ENCODE data around the gene RTKN. TPM values are rescaled to one million over a fixed set of nuclear protein-coding genes. Genes with fewer than 3 reads are reported as not detected.

Gene RTKN
- total RNA-seq, 1 donor: 14.1 TPM

- peaks cover 24% of the 10 kb centered on the region for H3K36me3 ChIP-seq (ENCODE audit: insufficient read depth, low read length)
- peak; percentile 41 for TF ChIP-seq CTCF (IDR thresholded peaks at IDR 0.05; ENCODE audit: extremely low read depth, low read depth, low read length)
- H3K79me2 ChIP-seq (ENCODE audit: insufficient read depth, low read length): peaks cover 7% of the 10 kb centered on the region
- no peak overlapping the region for H3K4me3 ChIP-seq (ENCODE audit: insufficient read depth, low read length)
- H3K4me2 ChIP-seq (ENCODE audit: insufficient read depth, low read length): no peak overlapping the region
- no peak overlapping the region for H2AFZ ChIP-seq (ENCODE audit: low read length)
- no peaks in the 10 kb centered on the region for H3K9me3 ChIP-seq (ENCODE audit: low read depth, low read length)
- DNase-seq (ENCODE audit: insufficient read length, low spot score, missing footprints): peak; percentile 65
- H3K27me3 ChIP-seq (ENCODE audit: insufficient read depth, low read length): no peaks in the 10 kb centered on the region
- no peaks in the 10 kb centered on the region for H4K20me1 ChIP-seq (ENCODE audit: insufficient read depth, low read length)
- H3K4me1 ChIP-seq (ENCODE audit: insufficient read depth, low read length): peaks cover 14% of the 10 kb centered on the region
- no peak overlapping the region for H3K27ac ChIP-seq (ENCODE audit: low read depth, low read length)
Measured at GRCh38 chr2:74474899-74475298, 33.2 kb upstream of the RTKN start.

- no peak for TF ChIP-seq CTCF (IDR thresholded peaks at IDR 0.05; ENCODE audit: extremely low read depth, low read depth, low read length)
- no peak overlapping the region for H3K4me2 ChIP-seq (ENCODE audit: insufficient read depth, low read length)
- H3K4me3 ChIP-seq (ENCODE audit: insufficient read depth, low read length): no peak overlapping the region
- peaks cover 20% of the 10 kb centered on the region for H3K36me3 ChIP-seq (ENCODE audit: insufficient read depth, low read length)
- peaks cover 14% of the 10 kb centered on the region for H3K4me1 ChIP-seq (ENCODE audit: insufficient read depth, low read length)
- no peaks in the 10 kb centered on the region for H3K27me3 ChIP-seq (ENCODE audit: insufficient read depth, low read length)
- no peak for DNase-seq (ENCODE audit: insufficient read length, low spot score, missing footprints)
- no peaks in the 10 kb centered on the region for H3K9me3 ChIP-seq (ENCODE audit: low read depth, low read length)
- H3K27ac ChIP-seq (ENCODE audit: low read depth, low read length): no peak overlapping the region
- no peak overlapping the region for H2AFZ ChIP-seq (ENCODE audit: low read length)
- H3K79me2 ChIP-seq (ENCODE audit: insufficient read depth, low read length): peaks cover 3% of the 10 kb centered on the region
- H4K20me1 ChIP-seq (ENCODE audit: insufficient read depth, low read length): no peaks in the 10 kb centered on the region
Measured at GRCh38 chr2:74474481-74474880, 32.7 kb upstream of the RTKN start.

GRCh38 chr2:74472945-74473258, 31.2 kb upstream of the RTKN start:
- Histone ChIP-seq H3K27ac (ENCODE audit: low read depth, low read length) (peak overlapping the region; percentile 70), H3K4me1 (ENCODE audit: insufficient read depth, low read length) (peaks cover 14% of the 10 kb centered on the region), H3K36me3 (ENCODE audit: insufficient read depth, low read length) (peaks cover 18% of the 10 kb centered on the region), H3K79me2 (ENCODE audit: insufficient read depth, low read length) (peaks cover 3% of the 10 kb centered on the region), H3K27me3 (ENCODE audit: insufficient read depth, low read length) (no peaks in the 10 kb centered on the region), H2AFZ (ENCODE audit: low read length) (peak overlapping the region; percentile 96), H3K4me2 (ENCODE audit: insufficient read depth, low read length) (peak overlapping the region; percentile 90), H3K4me3 (ENCODE audit: insufficient read depth, low read length) (peak overlapping the region; percentile 81), H4K20me1 (ENCODE audit: insufficient read depth, low read length) (no peaks in the 10 kb centered on the region), H3K9me3 (ENCODE audit: low read depth, low read length) (no peaks in the 10 kb centered on the region)
- DNase-seq (ENCODE audit: insufficient read length, low spot score, missing footprints): no peak
- TF ChIP-seq CTCF (IDR thresholded peaks at IDR 0.05; ENCODE audit: extremely low read depth, low read depth, low read length): no peak

GRCh38 chr2:74472086-74472944, 30.6 kb upstream of the RTKN start, which contains the start of gene MRPL53:
MRPL53 (minus strand) TSS chr2:74472680; CDS start chr2:74472660, 20 bp downstream.
- Histone ChIP-seq H3K4me2 (ENCODE audit: insufficient read depth, low read length) (peak within 1 kb of the TSS; percentile 90), H2AFZ (ENCODE audit: low read length) (peak within 1 kb of the TSS; percentile 96), H3K27ac (ENCODE audit: low read depth, low read length) (peak within 1 kb of the TSS; percentile 70), H3K9me3 (ENCODE audit: low read depth, low read length) (no peaks in the 10 kb centered on the region), H3K79me2 (ENCODE audit: insufficient read depth, low read length) (peaks cover under 1% of the 10 kb centered on the region), H4K20me1 (ENCODE audit: insufficient read depth, low read length) (no peaks in the 10 kb centered on the region), H3K27me3 (ENCODE audit: insufficient read depth, low read length) (no peaks in the 10 kb centered on the region), H3K4me1 (ENCODE audit: insufficient read depth, low read length) (peaks cover 14% of the 10 kb centered on the region), H3K4me3 (ENCODE audit: insufficient read depth, low read length) (peak within 1 kb of the TSS; percentile 81), H3K36me3 (ENCODE audit: insufficient read depth, low read length) (peaks cover 16% of the 10 kb centered on the region)
- peak; percentile 95 for DNase-seq (ENCODE audit: insufficient read length, low spot score, missing footprints)
- no peak for TF ChIP-seq CTCF (IDR thresholded peaks at IDR 0.05; ENCODE audit: extremely low read depth, low read depth, low read length)
